NCI-H524 treated with DMSO at 0.1 percent for 48 hours (cell line): ENCODE results near the gene ID1.
"Not testable (repeated sequence)": the region's sequence is repeated elsewhere in the genome, so short reads cannot be mapped to it uniquely, and the experiment has no call there.

Experiments
- DNase-seq: peaks from one replicate; lab custom pipeline; 2025; lab: John Stamatoyannopoulos, UW

The ID1 gene

GRCh38 chr20:31573555-31574321, 31.4 kb upstream of the ID1 start:
- no peak for DNase-seq

- not testable (repeated sequence) for DNase-seq
Measured at GRCh38 chr20:31574986-31575385, 30.1 kb upstream of the ID1 start.

- no peak for DNase-seq
Measured at GRCh38 chr20:31576751-31577150, 28.3 kb upstream of the ID1 start.

GRCh38 chr20:31577194-31577593, 27.9 kb upstream of the ID1 start:
- DNase-seq, result no peak

GRCh38 chr20:31578448-31579138, 26.5 kb upstream of the ID1 start:
- DNase-seq, result no peak

DNA sequence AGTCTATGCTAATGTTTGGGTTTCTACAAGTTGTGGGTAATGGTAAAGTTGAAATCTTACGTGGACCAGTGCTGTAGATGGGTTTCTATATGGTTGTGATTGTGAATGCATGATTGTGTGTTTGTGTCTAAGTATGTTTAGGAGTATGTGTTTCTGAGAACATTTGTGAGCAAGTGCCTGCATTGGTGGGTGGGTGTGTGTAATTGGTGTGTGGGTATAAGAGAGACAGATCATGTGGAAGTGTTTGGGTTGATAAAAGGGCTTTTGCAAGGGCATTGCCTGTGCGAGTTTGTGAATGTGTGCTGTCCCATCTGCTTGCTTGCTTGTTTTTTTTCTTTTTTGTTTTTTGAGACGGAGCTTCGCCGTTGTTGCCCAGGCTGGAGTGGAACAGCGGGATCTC, 25.8 kb upstream of the ID1 start:
- DNase-seq, result no peak

DNA sequence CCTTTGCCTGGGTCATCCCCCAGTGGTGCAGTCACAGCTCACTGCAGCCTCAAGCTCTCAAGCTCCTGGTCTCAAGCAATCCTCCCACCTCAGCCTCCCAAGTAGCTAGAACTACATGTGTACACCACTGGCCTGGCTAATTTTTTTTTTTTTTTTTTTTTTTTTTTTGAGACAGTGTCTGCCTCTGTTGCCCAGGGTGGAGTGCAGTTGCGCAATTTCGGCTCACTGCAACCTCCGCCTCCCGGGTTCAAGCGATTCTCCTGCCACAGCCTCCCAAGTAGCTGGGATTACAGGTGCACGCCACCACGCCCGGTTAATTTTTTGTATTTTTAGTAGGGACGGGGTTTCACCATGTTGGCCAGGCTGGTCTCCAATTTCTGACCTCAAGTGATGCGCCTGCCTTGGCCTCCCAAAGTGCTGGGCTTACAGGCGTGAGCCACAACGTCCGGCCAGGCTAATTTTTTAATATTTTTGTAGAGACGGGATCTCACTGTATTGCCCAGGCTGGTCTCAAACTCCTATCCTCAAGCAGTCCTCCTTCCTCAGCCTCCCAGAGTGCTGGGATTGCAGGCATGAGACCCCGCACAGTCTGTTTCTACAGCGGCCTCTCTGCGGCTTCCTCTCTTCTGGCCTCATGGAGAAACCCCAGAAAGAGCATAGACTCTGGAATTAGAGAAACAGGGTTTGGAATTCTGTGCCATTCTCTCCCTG, 25.0 kb upstream of the ID1 start:
- DNase-seq, result not testable (repeated sequence)

- no peak for DNase-seq
Measured at GRCh38 chr20:31580706-31581105, 24.4 kb upstream of the ID1 start.

DNA sequence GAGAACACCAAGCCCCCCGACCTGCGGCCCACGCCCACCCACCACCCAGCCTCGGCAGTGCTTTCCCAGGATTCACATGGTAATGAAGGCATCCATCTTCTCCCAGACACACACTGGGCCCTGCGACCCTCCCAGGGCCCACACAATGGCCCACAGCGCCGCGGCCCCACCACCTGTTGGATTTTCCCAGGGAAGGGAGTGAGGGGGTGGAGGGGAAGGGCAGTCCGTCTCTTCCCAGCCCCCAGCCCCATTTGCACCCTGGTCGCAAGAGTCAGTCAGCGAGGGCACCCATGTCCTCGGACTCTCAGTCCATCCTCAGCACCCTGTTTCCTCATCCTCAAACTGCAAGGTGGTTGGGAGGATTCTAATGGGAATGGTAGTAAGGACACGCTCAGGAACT, 23.7 kb upstream of the ID1 start:
- no peak for DNase-seq

DNA sequence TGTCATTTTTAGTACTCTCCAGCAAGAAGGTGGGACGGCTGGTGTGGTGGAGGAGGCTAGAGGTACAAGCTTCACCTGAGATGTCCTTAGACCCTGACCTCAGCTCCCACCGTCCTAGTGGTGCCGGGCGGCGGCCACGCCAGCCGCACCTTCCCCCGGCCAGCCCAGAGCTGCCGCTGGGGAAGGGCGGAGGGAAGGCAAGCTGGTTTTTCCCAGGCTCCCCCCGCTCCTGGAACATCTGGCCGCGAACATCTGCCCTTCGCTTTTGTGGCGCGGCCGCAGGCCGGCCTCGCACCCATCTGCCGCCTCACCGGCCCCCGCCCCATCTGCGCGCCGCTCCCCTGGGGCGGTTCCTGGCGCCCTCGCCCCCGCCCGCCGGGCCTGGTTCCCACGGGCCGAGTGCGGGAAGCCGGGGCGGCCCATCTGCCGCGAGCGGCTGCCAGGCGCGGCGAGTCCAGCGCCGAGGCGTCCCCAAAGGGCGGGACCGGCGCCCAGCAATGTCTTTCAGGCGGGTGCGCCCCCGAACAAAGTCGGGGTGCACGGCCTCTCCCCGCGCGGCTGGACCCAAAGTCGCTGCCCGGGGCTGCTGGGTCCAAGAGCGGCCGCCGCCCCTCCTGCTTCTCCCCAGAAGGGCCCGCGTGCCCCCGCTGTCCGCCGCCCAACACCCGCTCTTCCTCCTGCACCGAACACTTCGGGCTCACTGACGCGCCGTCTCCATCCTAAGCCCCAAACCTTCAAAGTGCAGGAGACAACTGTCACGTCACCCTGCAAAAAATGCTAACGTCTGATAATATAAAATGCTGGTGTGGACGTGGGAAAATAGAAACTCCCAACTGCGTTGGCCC, 17.3 kb upstream of the ID1 start:
- peak; percentile 39 for DNase-seq

- no peak for DNase-seq
Measured at GRCh38 chr20:31590717-31591225, 14.3 kb upstream of the ID1 start.

GRCh38 chr20:31593221-31594001, 11.7 kb upstream of the ID1 start:
- no peak for DNase-seq

- no peak for DNase-seq
Measured at GRCh38 chr20:31594002-31594557, 11.0 kb upstream of the ID1 start.

DNA sequence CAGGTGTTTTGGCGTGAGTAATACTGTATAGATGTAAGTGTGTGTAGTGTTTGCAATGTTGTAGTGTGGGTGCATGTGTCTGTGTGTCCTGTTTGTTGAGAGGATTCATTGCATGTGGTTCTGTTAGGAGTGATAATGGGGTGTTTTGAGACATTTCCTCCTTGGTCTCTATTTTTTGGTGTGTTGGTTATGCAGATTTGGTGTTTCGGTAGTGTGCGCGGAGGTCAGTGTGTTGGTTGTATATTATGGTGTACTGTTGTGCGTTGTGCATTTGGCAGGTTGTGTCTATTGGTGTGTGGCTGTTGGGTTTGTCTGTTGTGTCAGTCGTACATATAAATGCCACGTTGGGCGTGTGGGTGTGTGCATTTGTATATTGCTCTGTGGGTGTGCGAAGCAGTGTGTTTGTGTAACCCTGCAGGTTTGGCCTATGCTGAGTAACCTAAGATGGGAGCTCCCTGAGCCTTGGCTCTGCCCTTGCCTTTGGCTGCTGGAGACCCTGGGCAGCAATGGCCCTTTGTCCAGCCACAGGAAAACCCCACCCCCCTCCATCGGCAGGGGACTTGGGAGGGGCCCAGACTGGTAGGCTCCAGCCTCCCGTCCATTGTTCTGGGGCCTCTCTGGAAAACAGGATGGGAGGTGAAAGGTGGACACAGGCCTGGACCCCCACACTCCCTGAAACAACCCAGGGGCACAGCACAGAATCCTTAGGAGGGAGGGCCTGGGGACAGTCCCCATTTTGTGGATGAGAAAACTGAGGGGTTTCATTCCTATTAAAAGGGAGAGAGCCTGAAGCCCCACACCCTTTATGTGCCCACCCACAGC, 10.3 kb upstream of the ID1 start:
- DNase-seq, result no peak

GRCh38 chr20:31595380-31595653, 9.8 kb upstream of the ID1 start:
- no peak for DNase-seq

GRCh38 chr20:31595654-31596411, 9.3 kb upstream of the ID1 start:
- no peak for DNase-seq

- not testable (repeated sequence) for DNase-seq
Measured at GRCh38 chr20:31596412-31596715, 8.7 kb upstream of the ID1 start.

- DNase-seq, result no peak
Measured at GRCh38 chr20:31596831-31597480, 8.1 kb upstream of the ID1 start.

GRCh38 chr20:31597481-31597855, 7.6 kb upstream of the ID1 start:
- DNase-seq, result no peak
